SK-N-MC (cell line): ENCODE data around the gene KCTD14.

ENCODE experiments used
- EZH2 ChIP-seq: fragments of 200-600 bp; sonication (generic); IDR thresholded peaks from one replicate; pipeline ENCODE4 v1.6.1; 2017; ENCODE audit warnings: antibody characterized with exemption
- POLR2AphosphoS5 ChIP-seq: IDR thresholded peaks from 2 replicates; pipeline ENCODE4 v1.6.1; 2012; ENCODE audit warnings: mild to moderate bottlenecking, low read depth, low read length, borderline replicate concordance

- TF ChIP-seq EZH2 = no peak
- no peak for TF ChIP-seq POLR2AphosphoS5
Measured at GRCh38 chr11:78034623-78035022, 11.5 kb upstream of the KCTD14 start.
